GM23338 (cell line): Measurements from ENCODE around the gene PHC2. TPM values are rescaled to one million over a fixed set of nuclear protein-coding genes. Genes with fewer than 3 reads are reported as not detected.
"Not testable (repeated sequence)": the region's sequence is repeated elsewhere in the genome, so short reads cannot be mapped to it uniquely, and the experiment has no call there.

Source experiments
- ATAC-seq: fragments of 200-7000 bp; cut with Tn5 transposase; 3 replicates; pipeline ENCODE4 v1.9.1; 2020
- DNase-seq: peaks from one replicate; pipeline ENCODE4 v3.0.0-alpha.2; 2015; ENCODE audit warnings: low spot score
- H2AFZ ChIP-seq: fragments of 200-600 bp; sonication (generic); 2 replicates; pipeline ENCODE4 v1.8.0; 2016; ENCODE audit warnings: antibody characterized with exemption, mild to moderate bottlenecking, moderate library complexity
- H3F3A ChIP-seq: fragments of 200-600 bp; sonication (generic); replicated peaks from 2 replicates; pipeline ENCODE4 v1.8.0; 2017; ENCODE audit warnings: antibody characterized with exemption, mixed run types, low read depth
- H3K27ac ChIP-seq: fragments of 200-600 bp; sonication (generic); 2 replicates; pipeline ENCODE4 v1.6.1; 2016; ENCODE audit warnings: low read depth
- H3K27me3 ChIP-seq: fragments of 200-600 bp; sonication (generic); 2 replicates; pipeline ENCODE4 v1.8.0; 2016; ENCODE audit warnings: mild to moderate bottlenecking, mixed run types, moderate library complexity; ENCODE audit not compliant: insufficient read depth
- H3K36me3 ChIP-seq: fragments of 200-600 bp; sonication (generic); 2 replicates; pipeline ENCODE4 v1.8.0; 2016; ENCODE audit warnings: mild to moderate bottlenecking; ENCODE audit not compliant: insufficient read depth
- H3K4me1 ChIP-seq: fragments of 200-600 bp; sonication (generic); 2 replicates; pipeline ENCODE4 v1.8.0; 2016; ENCODE audit warnings: mild to moderate bottlenecking, moderate library complexity; ENCODE audit not compliant: insufficient read depth
- H3K4me2 ChIP-seq: fragments of 200-600 bp; sonication (generic); 2 replicates; pipeline ENCODE4 v1.7.1; 2017; ENCODE audit warnings: mixed run types
- H3K4me3 ChIP-seq: fragments of 200-600 bp; sonication (generic); 2 replicates; pipeline ENCODE4 v1.6.1; 2016; ENCODE audit warnings: mixed run types
- H3K79me2 ChIP-seq: fragments of 200-600 bp; sonication (generic); replicated peaks from 2 replicates; pipeline ENCODE4 v1.8.0; 2017; ENCODE audit warnings: mild to moderate bottlenecking; ENCODE audit not compliant: insufficient read depth
- H3K9me2 ChIP-seq: fragments of 200-600 bp; sonication (generic); 2 replicates; pipeline ENCODE4 v1.8.0; 2017; ENCODE audit not compliant: insufficient read depth
- H4K20me1 ChIP-seq: fragments of 200-600 bp; sonication (generic); replicated peaks from 2 replicates; pipeline ENCODE4 v1.8.0; 2017; ENCODE audit warnings: mild to moderate bottlenecking; ENCODE audit not compliant: insufficient read depth
- H3K27ac Mint-ChIP-seq: 2 replicates; pipeline ENCODE4 v1.8.0; 2020; ENCODE audit warnings: inconsistent platforms, mild to moderate bottlenecking, moderate library complexity, mixed read lengths
- H3K27me3 Mint-ChIP-seq: 3 replicates; pipeline ENCODE4 v1.8.0; 2022; ENCODE audit warnings: low read depth, mild to moderate bottlenecking, moderate library complexity, mixed read lengths, inconsistent platforms; ENCODE audit not compliant: insufficient read depth, poor library complexity
- H3K36me3 Mint-ChIP-seq: 3 replicates; pipeline ENCODE4 v1.8.0; 2021; ENCODE audit warnings: low read depth, mild to moderate bottlenecking, inconsistent platforms, moderate library complexity, mixed read lengths
- H3K4me1 Mint-ChIP-seq: 3 replicates; pipeline ENCODE4 v1.8.0; 2020; ENCODE audit warnings: mild to moderate bottlenecking, inconsistent platforms, mixed read lengths
- H3K4me3 Mint-ChIP-seq: 3 replicates; pipeline ENCODE4 v1.8.0; 2021; ENCODE audit warnings: moderate library complexity, mild to moderate bottlenecking, inconsistent platforms, mixed read lengths
- H3K9me3 Mint-ChIP-seq: 3 replicates; pipeline ENCODE4 v1.8.0; 2020; ENCODE audit warnings: moderate library complexity, mild to moderate bottlenecking, inconsistent platforms, mixed read lengths
- ETS1 ChIP-seq: IDR thresholded peaks from 2 replicates; pipeline ENCODE4 v1.6.1; 2016; ENCODE audit warnings: antibody characterized with exemption
- NANOG ChIP-seq: IDR thresholded peaks from 2 replicates; pipeline ENCODE4 v1.6.1; 2016; ENCODE audit warnings: antibody characterized with exemption, borderline replicate concordance
- POLR2AphosphoS5 ChIP-seq: IDR thresholded peaks from 2 replicates; pipeline ENCODE4 v1.6.1; 2016; ENCODE audit warnings: antibody characterized with exemption, low read depth
- REST ChIP-seq: IDR thresholded peaks from one replicate; pipeline ENCODE4 v1.6.1; 2018; ENCODE audit warnings: antibody characterized with exemption; ENCODE audit not compliant: unreplicated experiment
- ZNF114 ChIP-seq: fragments of 250-450 bp; sonication (Bioruptor Pico); IDR thresholded peaks from 2 replicates; pipeline ENCODE4 v1.5.0; 2020; ENCODE audit warnings: mild to moderate bottlenecking, moderate library complexity
- polyA plus RNA-seq: library from polyadenylated mRNA; unstranded; fragments of >200 nt; fragmentation: Nextera tagmentation; extraction: Ambion mirVana; gene quantifications from 2 replicates; pipeline ENCODE4 v1.2.1, GENCODE V29; 2016
- total RNA-seq: library from RNA; depleted of rRNA; stranded (reverse); fragments of >200 nt; shearing (Covaris generic); gene quantifications from 2 replicates; pipeline ENCODE4 v1.2.3, GENCODE V29; 2014

Gene PHC2
- total and polyA plus RNA-seq, 2 experiments from 2014 or later: 1.7 to 7.3 TPM

DNA sequence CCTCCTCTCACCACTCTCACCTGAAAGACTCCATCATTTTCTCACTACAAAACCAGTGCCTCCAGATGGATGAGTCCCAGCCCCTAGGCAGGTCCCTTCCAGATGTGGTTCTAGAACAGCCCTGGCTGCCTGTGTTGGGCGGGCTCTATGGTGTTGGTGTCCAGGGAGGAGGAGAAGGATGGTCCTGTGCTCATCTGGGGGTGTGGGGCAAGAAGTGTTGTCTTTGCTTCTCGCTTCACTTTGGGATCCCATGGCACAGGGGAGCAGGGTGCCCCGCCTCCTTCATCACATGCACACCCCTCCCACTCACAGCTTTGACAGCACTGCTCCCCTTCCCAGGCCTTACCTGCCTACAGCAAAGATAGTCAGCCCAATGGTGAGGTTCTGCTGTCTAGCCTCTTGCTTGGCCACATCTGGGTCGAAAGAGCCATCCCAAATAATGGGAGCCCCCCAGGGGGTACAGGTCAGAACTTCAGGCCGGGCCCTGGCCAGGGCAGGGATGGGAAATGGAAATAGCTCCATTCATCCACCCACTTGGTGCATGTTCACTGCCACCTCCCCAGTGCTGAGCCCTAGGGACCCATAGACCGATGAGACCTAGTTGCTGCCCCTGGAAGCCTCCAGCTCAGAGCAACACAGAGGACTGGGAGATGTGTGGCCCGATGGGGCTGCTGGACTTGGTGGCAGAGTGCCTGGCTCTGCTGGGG, 119.0 kb downstream of the PHC2 start (continued):
- no peak for TF ChIP-seq REST

DNA sequence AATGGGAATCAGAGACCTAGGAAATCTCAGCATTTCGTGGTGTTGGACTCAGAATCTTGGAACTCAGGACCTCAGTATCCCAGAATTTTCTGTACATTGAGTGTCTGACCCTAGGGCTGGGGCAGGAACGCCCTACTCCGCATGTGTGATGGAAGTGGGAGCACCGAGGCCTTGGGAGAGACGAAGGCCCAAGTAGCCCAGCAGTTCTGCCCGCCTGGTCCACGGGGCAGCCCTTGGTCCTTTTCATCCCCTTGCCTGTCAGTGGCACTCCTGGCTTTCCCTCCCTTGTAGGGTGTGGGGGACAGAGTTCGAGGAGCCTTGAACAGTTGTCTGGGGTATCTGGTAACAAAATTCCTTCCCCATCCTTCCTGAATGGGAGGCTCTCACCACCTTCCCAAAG, 120.2 kb downstream of the PHC2 start:
- no peak overlapping the region for H3K4me2 ChIP-seq
- Mint-ChIP-seq H3K27ac (no peak overlapping the region), H3K27me3 (peaks cover 32% of the 10 kb centered on the region), H3K36me3 (no peaks in the 10 kb centered on the region), H3K9me3 (peaks cover 8% of the 10 kb centered on the region; the same call in 2 of the 3 replicates), H3K4me3 (no peak overlapping the region), H3K4me1 (peaks cover 3% of the 10 kb centered on the region)
- no peak for TF ChIP-seq ZNF114 (CRISPR knock-in tag)
- ATAC-seq (no peak), DNase-seq (no peak)
- peaks cover 21% of the 10 kb centered on the region for H3K27me3 ChIP-seq
- H3K4me3 ChIP-seq: no peak overlapping the region
- no peaks in the 10 kb centered on the region; the same call in 1 of the 2 replicates for H4K20me1 ChIP-seq
- H3K4me1 ChIP-seq: peaks cover 5% of the 10 kb centered on the region; the same call in 1 of the 2 replicates
- H2AFZ ChIP-seq: no peak overlapping the region
- H3F3A ChIP-seq: no peaks in the 10 kb centered on the region
- H3K9me2 ChIP-seq: no peaks in the 10 kb centered on the region
- no peak overlapping the region for H3K27ac ChIP-seq
- no peaks in the 10 kb centered on the region for H3K79me2 ChIP-seq
- no peaks in the 10 kb centered on the region for H3K36me3 ChIP-seq

DNA sequence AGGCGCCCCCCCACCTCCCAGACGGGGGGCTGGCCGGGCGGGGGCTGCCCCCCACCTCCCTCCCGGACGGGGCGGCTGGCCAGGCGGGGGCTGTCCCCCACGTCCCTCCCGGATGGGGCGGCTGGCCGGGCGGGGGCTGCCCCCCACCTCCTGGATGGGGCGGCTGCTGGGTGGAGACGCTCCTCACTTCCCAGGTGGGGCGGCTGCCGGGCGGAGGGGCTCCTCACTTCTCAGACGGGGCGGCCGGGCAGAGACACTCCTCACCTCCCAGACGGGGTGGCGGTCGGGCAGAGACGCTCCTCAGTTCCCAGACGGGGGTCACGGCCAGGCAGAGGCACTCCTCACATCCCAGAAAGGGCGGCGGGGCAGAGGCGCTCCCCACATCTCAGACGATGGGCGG, 121.5 kb downstream of the PHC2 start:
- not testable (repeated sequence) for H3K9me3 Mint-ChIP-seq, H3K4me2 ChIP-seq, H3K4me1 ChIP-seq, H3K4me1 Mint-ChIP-seq, H3K36me3 Mint-ChIP-seq, H3K4me3 Mint-ChIP-seq, ATAC-seq, H3K27ac Mint-ChIP-seq, H3K9me2 ChIP-seq, H3K79me2 ChIP-seq, H3K27ac ChIP-seq, H3K36me3 ChIP-seq, H3K4me3 ChIP-seq, DNase-seq, H3F3A ChIP-seq, H2AFZ ChIP-seq, H4K20me1 ChIP-seq
- H3K27me3 Mint-ChIP-seq: peaks cover 36% of the 10 kb centered on the region
- H3K27me3 ChIP-seq: peaks cover 32% of the 10 kb centered on the region

DNA sequence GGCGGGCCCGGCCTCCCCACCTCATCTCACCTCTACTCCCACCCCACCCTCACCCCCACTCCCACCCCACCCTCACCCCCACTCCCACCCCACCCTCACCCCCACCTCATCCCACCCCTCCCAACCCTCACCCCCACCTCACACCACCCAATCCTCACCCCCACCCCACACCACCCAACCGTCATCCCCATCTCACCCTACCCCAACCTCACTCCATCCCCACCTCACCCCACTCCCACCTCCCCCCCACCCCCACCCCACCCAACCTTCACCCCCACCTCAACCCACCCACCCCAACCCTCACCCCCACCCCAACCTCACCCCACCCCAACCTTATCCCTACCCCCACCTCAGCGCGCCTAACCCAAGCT, 123.4 kb downstream of the PHC2 start:
- Histone ChIP-seq H3K4me1 (peaks cover 5% of the 10 kb centered on the region; the same call in 1 of the 2 replicates), H4K20me1 (no peaks in the 10 kb centered on the region; the same call in 1 of the 2 replicates), H3K4me2 (no peak overlapping the region), H3F3A (no peaks in the 10 kb centered on the region), H3K79me2 (no peaks in the 10 kb centered on the region), H3K36me3 (no peaks in the 10 kb centered on the region), H3K9me2 (no peaks in the 10 kb centered on the region), H3K27me3 (peaks cover 32% of the 10 kb centered on the region), H2AFZ (no peak overlapping the region), H3K4me3 (no peak overlapping the region), H3K27ac (no peak overlapping the region)
- H3K4me1 Mint-ChIP-seq: peaks cover 3% of the 10 kb centered on the region; the same call in 2 of the 3 replicates
- no peak for ATAC-seq
- no peak for DNase-seq
- H3K36me3 Mint-ChIP-seq: no peaks in the 10 kb centered on the region
- H3K27me3 Mint-ChIP-seq: peaks cover 34% of the 10 kb centered on the region
- TF ChIP-seq ETS1: no peak
- no peak for TF ChIP-seq POLR2AphosphoS5
- TF ChIP-seq NANOG: no peak
- no peak overlapping the region for H3K27ac Mint-ChIP-seq
- H3K9me3 Mint-ChIP-seq: peaks cover 8% of the 10 kb centered on the region; the same call in 2 of the 3 replicates
- H3K4me3 Mint-ChIP-seq: no peak overlapping the region
